ENCODE data around the gene CBFA2T2.
"Not testable (repeated sequence)": the region's sequence is repeated elsewhere in the genome, so short reads cannot be mapped to it uniquely, and the experiment has no call there.

CBFA2T2 gene

GRCh38 chr20:33630507-33630906 lies 140.6 kb downstream of the CBFA2T2 start:
- DNase-seq: no peak

- not testable (repeated sequence) for DNase-seq
Measured at GRCh38 chr20:33631910-33632309, 142.0 kb downstream of the CBFA2T2 start.

- no peak for DNase-seq
Measured at GRCh38 chr20:33635341-33635740, 145.4 kb downstream of the CBFA2T2 start.

- DNase-seq: no peak
Measured at GRCh38 chr20:33636776-33637175, 146.9 kb downstream of the CBFA2T2 start.

- DNase-seq: no peak
Measured at GRCh38 chr20:33640287-33640686, 150.4 kb downstream of the CBFA2T2 start.

- no peak for DNase-seq
Measured at GRCh38 chr20:33644313-33645071, 154.6 kb downstream of the CBFA2T2 start.

GRCh38 chr20:33645072-33645358 lies 155.1 kb downstream of the CBFA2T2 start:
- DNase-seq: no peak

- no peak for DNase-seq
Measured at GRCh38 chr20:33645396-33645795, 155.5 kb downstream of the CBFA2T2 start.

GRCh38 chr20:33646191-33646590 lies 156.3 kb downstream of the CBFA2T2 start:
- DNase-seq: no peak

GRCh38 chr20:33646959-33647602 lies 157.2 kb downstream of the CBFA2T2 start:
- not testable (repeated sequence) for DNase-seq

- DNase-seq: no peak
Measured at GRCh38 chr20:33647603-33648395, 157.9 kb downstream of the CBFA2T2 start.

GRCh38 chr20:33648396-33649004 lies 158.6 kb downstream of the CBFA2T2 start:
- no peak for DNase-seq

- DNase-seq: no peak
Measured at GRCh38 chr20:33649201-33649681, 159.3 kb downstream of the CBFA2T2 start.

GRCh38 chr20:33650111-33650752 lies 160.3 kb downstream of the CBFA2T2 start:
- DNase-seq: no peak

- DNase-seq: no peak
Measured at GRCh38 chr20:33650753-33651561, 161.1 kb downstream of the CBFA2T2 start.

- DNase-seq: no peak
Measured at GRCh38 chr20:33651562-33652048, 161.7 kb downstream of the CBFA2T2 start.

- no peak for DNase-seq
Measured at GRCh38 chr20:33653218-33653899, 163.5 kb downstream of the CBFA2T2 start.

- no peak for DNase-seq
Measured at GRCh38 chr20:33653900-33654596, 164.2 kb downstream of the CBFA2T2 start.

GRCh38 chr20:33654680-33655161 lies 164.8 kb downstream of the CBFA2T2 start:
- DNase-seq: no peak

GRCh38 chr20:33655164-33655563 lies 165.3 kb downstream of the CBFA2T2 start:
- DNase-seq: no peak

All from cortex of kidney (tissue), 1 donor.